HUES6 (cell line): ENCODE measurements around the gene AP1G2.

Experiments used
- H3K27ac ChIP-seq: 2 replicates; pipeline ENCODE4 v1.7.0; 2013; ENCODE audit warnings: low read depth, mild to moderate bottlenecking, low read length, inconsistent platforms
- H3K27me3 ChIP-seq: 2 replicates; pipeline ENCODE4 v1.6.1; 2013; ENCODE audit warnings: low read length; ENCODE audit not compliant: control insufficient read depth, insufficient read depth
- H3K36me3 ChIP-seq: 2 replicates; pipeline ENCODE4 v1.6.1; 2013; ENCODE audit warnings: low read length; ENCODE audit not compliant: control insufficient read depth, insufficient read depth
- H3K4me1 ChIP-seq: 2 replicates; pipeline ENCODE4 v1.6.1; 2013; ENCODE audit warnings: low read length; ENCODE audit not compliant: control insufficient read depth, insufficient read depth
- H3K4me3 ChIP-seq: 2 replicates; pipeline ENCODE4 v1.5.1; 2013; ENCODE audit warnings: low read depth, low read length
- H3K9ac ChIP-seq: one replicate; pipeline ENCODE4 v1.6.1; 2013; ENCODE audit warnings: mild to moderate bottlenecking, low read length
- H3K9me3 ChIP-seq: 2 replicates; pipeline ENCODE4 v1.6.1; 2013; ENCODE audit warnings: low read depth, low read length; ENCODE audit not compliant: control insufficient read depth, insufficient read depth

AP1G2 gene

DNA sequence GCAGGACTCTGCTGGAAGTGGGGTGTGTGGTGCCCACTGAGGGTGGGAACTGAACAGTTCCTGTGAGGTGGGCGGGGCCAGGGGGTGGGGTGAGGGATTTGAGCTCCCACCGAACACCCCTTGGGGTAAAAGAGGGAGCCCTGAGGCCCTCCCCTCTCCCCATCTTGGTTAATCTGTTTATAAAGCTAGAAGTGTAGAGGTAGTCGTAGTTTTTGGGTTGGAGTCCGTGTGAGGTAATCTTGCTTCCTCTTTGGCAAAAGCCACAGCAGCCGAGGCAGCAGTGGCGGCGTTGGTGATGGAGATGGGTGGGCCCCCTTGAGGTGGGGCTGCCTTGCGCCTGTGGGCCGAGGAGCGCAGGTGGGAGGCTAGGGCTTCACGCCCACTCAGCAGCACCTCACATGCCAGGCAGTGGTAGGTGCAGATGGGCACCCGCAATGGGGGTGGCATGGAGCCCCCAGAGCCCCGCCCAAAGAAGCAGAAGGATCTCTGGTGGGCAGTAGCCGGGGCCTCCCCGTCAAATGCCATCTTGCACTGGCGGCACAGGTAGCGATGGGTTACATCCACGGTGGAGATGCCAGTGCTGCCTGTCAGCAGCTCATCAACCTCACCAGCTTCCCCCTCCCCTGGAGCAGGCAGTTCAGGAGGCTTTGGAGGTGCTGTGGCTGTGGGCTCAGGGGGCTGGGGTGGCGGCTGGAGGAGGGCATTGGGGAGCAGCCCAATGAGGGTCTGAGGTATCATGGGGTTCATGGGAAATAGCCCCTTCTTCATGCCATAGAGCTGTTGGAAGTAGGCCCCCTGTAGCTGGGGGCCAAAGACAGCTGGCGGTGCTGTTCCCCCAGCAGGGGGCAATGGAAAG lies 45.6 kb downstream of the AP1G2 start:
- Histone ChIP-seq H3K4me1 (peaks cover 26% of the 10 kb centered on the region), H3K9me3 (no peaks in the 10 kb centered on the region), H3K4me3 (no peak overlapping the region), H3K27me3 (no peaks in the 10 kb centered on the region), H3K27ac (no peak overlapping the region), H3K36me3 (peaks cover 22% of the 10 kb centered on the region; the same call in 1 of the 2 replicates), H3K9ac (no peak overlapping the region)

DNA sequence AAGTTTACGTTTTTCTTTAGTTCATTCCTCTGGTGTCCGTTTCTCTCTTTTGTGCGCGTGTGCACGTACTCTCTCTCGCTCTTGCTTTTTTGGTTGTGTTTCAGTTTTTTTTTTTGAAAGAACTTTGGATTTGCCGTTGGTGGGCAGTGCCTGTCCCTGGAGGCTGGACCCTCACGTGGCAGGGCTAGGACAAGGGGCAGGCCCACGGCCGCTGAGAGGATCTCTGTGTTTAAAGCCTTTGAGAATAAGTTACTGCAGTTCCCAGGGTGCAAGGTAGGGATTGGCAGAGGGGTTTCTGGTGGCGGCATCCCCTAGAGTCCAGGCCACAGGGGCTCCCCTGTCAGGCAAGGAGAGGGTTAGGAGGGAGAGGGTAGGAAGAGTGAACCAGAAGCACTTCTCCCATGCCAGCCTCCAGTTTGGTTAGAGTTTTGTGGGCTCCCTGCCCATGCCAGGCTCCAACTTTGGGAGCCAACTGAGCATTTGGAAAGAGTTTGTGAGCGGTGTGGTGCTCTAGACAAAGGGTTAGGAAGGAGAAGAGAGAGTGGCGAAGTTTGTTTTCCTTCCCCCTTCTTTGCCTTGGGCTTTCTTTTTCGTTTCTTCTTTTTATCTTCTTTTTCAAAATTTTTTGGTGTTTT lies 46.6 kb downstream of the AP1G2 start:
- Histone ChIP-seq H3K27ac (no peak overlapping the region), H3K9me3 (no peaks in the 10 kb centered on the region), H3K4me1 (peaks cover 26% of the 10 kb centered on the region), H3K4me3 (no peak overlapping the region), H3K36me3 (peaks cover 12% of the 10 kb centered on the region; the same call in 1 of the 2 replicates), H3K9ac (no peak overlapping the region), H3K27me3 (no peaks in the 10 kb centered on the region)

DNA sequence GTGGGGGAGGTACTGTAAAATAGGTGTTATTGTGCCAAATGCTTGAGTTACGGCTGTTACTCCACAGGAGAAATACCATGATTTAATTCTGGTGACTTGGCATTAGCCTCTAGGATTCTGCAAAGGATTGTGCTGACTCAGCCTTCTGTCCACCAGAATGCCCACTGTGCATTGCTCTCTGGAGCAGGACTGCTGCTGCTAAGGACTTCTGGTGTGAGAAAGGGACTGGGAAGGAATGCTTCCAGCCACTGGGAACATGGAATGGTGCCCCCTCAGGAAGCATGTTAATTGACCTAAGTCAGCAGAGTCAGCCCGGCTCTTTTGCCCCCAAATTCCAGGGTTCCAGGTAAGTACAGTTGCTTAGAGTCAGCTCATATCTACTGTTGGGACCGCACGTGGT lies 48.9 kb downstream of the AP1G2 start:
- no peak overlapping the region for H3K9ac ChIP-seq
- H3K27me3 ChIP-seq = no peaks in the 10 kb centered on the region
- H3K4me1 ChIP-seq = peaks cover 21% of the 10 kb centered on the region
- 0 out of 2 replicates have a peak, but pooled peaks cover 3% of the 10 kb centered on the region for H3K36me3 ChIP-seq
- no peaks in the 10 kb centered on the region for H3K9me3 ChIP-seq
- no peak overlapping the region for H3K4me3 ChIP-seq
- H3K27ac ChIP-seq = no peak overlapping the region

DNA sequence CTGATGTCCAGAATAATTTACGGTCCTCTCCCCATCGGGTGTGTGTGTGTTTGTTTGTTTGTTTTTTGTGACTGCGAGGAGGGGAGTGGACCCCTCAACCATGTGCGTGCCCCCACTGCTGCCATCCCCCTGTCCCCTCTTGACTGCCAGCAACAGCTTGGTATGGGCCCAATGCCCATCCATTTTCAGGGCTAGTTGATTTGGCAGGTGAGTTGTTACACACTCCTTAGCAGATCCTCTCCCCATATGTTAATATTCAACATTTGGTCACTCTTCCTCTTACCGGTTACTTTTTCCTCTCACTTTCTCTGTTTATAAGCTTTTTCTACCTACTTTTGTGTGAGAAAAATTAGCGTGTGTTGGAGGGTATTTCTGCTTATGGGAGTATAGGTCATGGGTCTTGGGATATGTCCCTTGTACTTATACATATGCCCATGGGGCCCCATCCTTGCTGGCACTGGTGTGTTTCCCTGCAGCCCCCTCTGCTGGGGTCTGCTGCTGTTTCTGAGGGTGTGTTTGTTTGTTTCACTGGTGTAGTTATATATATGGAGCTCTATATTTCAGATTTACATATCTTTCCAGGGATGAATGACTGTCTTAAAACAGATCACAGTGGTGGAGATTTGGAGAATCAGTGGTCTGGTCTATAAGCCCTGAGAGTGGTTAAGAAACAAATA lies 49.8 kb downstream of the AP1G2 start:
- Histone ChIP-seq H3K4me1 (peaks cover 16% of the 10 kb centered on the region), H3K9me3 (no peaks in the 10 kb centered on the region), H3K36me3 (no peaks in the 10 kb centered on the region), H3K27me3 (no peaks in the 10 kb centered on the region), H3K9ac (no peak overlapping the region), H3K4me3 (no peak overlapping the region), H3K27ac (no peak overlapping the region)

DNA sequence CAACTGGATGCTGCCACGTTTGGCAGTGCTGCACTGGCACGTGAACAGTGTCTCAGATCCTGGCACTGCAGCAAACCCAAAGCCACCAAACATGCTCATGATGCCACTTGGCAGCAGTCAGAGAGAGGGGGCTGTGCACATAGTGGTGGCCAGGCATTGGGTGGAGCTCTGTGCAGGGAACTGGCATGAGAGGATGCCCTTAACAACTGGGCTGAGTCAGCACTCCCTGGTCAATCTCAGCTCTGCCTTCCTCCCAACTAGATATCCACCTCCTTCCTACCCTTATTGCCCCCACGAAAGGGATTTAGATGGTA lies 53.0 kb downstream of the AP1G2 start:
- Histone ChIP-seq H3K9ac (no peak overlapping the region), H3K4me1 (peaks cover 11% of the 10 kb centered on the region), H3K27me3 (no peaks in the 10 kb centered on the region), H3K27ac (no peak overlapping the region), H3K4me3 (no peak overlapping the region), H3K36me3 (no peaks in the 10 kb centered on the region), H3K9me3 (no peaks in the 10 kb centered on the region)

DNA sequence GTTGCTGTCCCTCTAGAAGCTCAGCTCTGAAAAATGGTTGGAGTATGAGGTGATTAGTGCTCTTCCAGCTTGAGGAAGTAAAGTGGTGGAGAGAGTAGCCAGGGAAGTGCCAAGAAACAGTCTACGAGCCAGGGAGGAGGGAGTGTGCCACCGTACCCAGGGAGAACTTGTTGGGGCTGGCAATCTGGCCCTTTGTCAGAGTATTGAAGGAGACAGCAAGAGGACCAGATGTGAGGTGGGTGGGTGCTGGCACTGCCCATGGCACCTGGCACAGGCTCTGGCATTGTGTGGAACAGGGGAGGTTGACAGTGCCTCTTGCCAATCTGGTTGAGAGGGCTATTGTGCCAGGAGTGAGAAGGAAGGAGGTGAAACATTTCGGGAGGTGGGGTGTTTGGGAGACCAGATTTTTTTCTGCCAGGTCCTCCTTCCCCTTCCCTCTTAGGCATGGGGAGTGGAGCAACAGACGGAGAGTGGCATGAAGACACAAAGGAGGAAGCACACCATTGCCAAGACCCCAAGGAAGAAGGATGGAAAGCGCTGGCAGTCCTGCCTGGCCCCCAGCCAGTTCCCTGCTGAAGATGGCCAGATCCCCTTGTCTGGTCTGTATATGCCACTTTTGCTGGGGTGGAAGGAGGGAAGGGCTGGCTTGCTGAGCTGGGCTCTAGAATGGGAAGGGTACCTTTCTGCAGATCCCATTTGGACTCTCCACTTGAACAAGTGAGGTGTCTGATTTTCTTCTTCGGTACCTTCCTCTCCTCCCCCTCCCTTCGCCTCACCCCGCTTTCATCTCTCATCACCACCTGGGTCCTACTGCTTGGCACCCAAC lies 53.6 kb downstream of the AP1G2 start:
- no peaks in the 10 kb centered on the region for H3K9me3 ChIP-seq
- no peak overlapping the region for H3K4me3 ChIP-seq
- no peaks in the 10 kb centered on the region for H3K27me3 ChIP-seq
- no peak overlapping the region for H3K9ac ChIP-seq
- H3K27ac ChIP-seq = no peak overlapping the region
- H3K36me3 ChIP-seq = no peaks in the 10 kb centered on the region
- H3K4me1 ChIP-seq = peaks cover 11% of the 10 kb centered on the region

DNA sequence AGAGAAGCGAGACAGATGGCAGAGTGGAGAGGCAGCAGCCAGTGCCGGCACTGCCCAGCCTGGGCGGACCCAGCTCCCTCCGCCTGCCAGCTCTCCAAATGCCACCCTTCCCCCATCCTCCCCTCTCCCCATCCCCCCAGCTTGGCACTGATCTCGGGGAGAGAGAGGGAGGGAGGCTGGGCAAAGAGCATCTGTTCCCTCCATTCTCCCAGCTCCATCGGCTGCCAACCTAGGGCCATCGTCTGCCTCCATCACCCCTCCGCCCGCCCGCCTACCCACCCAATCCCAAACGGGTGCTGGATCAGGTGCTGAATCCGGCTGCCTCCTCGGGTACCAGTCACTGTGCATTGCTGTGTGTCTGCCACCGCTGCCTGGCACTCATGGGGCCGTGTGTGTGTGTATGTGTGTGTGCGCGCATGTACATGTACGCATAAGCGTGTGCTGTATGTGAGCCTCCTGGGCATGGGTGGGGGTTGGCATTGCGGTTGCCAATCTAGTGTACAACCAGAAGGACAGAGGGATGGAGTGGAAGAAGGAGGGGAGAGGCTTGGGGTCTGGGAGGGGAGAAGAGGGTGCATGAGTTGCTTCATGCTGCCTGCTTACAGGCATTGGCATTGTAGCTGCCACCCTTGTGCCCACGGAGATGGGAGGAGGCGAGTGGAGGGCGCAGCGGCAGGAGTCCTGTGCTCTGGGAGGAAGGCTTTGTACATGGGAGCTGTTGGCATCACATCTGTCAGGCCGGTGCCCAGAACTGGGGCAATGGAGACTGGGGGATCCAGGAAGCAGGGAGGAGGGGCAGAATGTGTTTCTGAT lies 54.4 kb downstream of the AP1G2 start:
- H3K4me3 ChIP-seq = no peak overlapping the region
- H3K9ac ChIP-seq = no peak overlapping the region
- no peaks in the 10 kb centered on the region for H3K9me3 ChIP-seq
- no peak overlapping the region for H3K27ac ChIP-seq
- H3K36me3 ChIP-seq = no peaks in the 10 kb centered on the region
- H3K4me1 ChIP-seq = 0 out of 2 replicates have a peak, but pooled peaks cover 3% of the 10 kb centered on the region
- no peaks in the 10 kb centered on the region for H3K27me3 ChIP-seq

DNA sequence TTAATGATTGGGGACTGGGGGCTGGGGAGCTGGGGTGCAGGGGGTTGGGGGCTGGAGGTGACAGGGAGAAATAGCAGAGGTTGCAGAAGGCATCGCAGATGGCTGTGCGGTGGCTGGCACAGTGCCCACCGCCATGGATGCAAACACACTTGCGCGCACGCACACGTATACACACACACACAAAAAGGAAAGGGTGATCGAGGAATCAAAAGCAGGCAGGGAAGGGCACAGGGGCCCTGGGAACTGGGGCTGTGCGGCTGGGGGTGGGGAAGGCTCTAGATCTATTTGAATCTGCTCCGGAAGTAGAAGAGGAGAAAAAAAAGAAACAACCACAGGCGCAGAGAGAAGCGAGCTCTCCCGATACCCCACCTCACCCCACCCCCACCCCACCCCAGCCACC lies 55.4 kb downstream of the AP1G2 start:
- Histone ChIP-seq H3K36me3 (no peaks in the 10 kb centered on the region), H3K9me3 (no peaks in the 10 kb centered on the region), H3K27ac (no peak overlapping the region)

More for the DNA sequence above, 55.4 kb downstream of the AP1G2 start:
- Histone ChIP-seq H3K9ac (no peak overlapping the region), H3K4me3 (no peak overlapping the region), H3K27me3 (no peaks in the 10 kb centered on the region), H3K4me1 (0 out of 2 replicates have a peak, but pooled peaks cover 3% of the 10 kb centered on the region)
